A673 (cell line): ENCODE measurements around the gene PHACTR3.

ENCODE experiments used
- CTCF ChIP-seq: fragments of 300-800, 200-600 bp; sonication (generic); conservative IDR thresholded peaks from 2 replicates; pipeline ENCODE4 v1.5.1; 2017; ENCODE audit warnings: low read depth, mild to moderate bottlenecking, antibody characterized with exemption, low read length, moderate library complexity, mixed read lengths
- EZH2 ChIP-seq: fragments of 200-600 bp; sonication (generic); IDR thresholded peaks from 2 replicates; pipeline ENCODE4 v1.6.1; 2017; ENCODE audit warnings: borderline replicate concordance, low read depth, mild to moderate bottlenecking, mixed read lengths, antibody characterized with exemption, low read length; ENCODE audit not compliant: poor library complexity, severe bottlenecking

GRCh38 chr20:59688356-59688755 lies 84.0 kb downstream of the PHACTR3 start:
- TF ChIP-seq EZH2 (no peak), CTCF (no peak)
